ENCODE measurements around the gene TPO.

DNA sequence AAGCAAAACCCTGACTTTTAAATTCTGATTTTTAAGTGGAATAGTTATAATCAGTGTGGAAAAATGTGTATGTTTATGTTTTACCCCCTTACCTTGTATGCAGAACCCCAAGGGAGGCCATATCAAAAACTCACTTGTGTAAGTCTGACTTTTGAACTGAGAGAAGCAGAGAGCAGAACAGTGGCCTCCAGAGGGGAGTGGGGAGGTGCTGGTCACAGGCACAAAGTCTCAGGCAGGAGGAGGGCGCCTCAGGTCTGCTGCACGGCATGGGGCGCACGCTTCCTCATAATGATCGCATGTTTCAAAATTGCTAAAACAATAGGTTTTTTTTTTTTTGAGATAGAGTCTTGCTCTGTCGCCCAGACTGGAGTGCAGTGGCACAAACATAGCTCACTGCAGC, 127.8 kb downstream of the TPO start:
- TF ChIP-seq EZH2 (IDR thresholded peaks at IDR 0.05; ENCODE audit: borderline replicate concordance) = no peak
- TF ChIP-seq, protein P1, sequence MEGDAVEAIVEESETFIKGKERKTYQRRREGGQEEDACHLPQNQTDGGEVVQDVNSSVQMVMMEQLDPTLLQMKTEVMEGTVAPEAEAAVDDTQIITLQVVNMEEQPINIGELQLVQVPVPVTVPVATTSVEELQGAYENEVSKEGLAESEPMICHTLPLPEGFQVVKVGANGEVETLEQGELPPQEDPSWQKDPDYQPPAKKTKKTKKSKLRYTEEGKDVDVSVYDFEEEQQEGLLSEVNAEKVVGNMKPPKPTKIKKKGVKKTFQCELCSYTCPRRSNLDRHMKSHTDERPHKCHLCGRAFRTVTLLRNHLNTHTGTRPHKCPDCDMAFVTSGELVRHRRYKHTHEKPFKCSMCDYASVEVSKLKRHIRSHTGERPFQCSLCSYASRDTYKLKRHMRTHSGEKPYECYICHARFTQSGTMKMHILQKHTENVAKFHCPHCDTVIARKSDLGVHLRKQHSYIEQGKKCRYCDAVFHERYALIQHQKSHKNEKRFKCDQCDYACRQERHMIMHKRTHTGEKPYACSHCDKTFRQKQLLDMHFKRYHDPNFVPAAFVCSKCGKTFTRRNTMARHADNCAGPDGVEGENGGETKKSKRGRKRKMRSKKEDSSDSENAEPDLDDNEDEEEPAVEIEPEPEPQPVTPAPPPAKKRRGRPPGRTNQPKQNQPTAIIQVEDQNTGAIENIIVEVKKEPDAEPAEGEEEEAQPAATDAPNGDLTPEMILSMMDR (IDR thresholded peaks at IDR 0.05; ENCODE audit: poor library complexity) = no peak

All from hepatocyte (in vitro differentiated cells).